Stimulated activated CD8-positive, alpha-beta memory T cell treated with anti-CD3 and anti-CD28 coated beads, Interleukin-4, amount 100 ng/mL, for 48 hours (primary cell): ENCODE results near the gene GLYATL2.

Experiments used
- DNase-seq: peaks from one replicate; pipeline ENCODE4 v3.0.0-alpha.2; 2020

The GLYATL2 gene

DNA sequence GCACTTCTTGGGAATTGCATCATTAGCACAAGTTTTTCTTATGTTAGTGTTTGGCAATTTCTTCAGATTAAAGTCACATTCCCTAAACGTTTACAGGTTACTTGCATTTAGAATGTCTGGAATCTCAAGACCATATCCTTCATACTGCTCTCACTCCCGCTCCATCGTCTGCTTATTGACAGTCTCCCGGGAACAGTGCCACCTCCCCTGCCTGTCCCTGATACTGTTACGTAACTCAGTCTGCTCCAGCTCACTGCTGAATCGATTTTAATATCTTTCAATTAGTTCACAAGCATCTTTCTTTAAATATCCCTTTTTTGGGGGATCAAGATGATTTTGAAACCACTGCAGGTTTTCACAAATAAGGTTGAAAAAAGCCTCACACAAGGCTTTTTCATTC lies 48.2 kb downstream of the GLYATL2 start:
- DNase-seq, result no peak

DNA sequence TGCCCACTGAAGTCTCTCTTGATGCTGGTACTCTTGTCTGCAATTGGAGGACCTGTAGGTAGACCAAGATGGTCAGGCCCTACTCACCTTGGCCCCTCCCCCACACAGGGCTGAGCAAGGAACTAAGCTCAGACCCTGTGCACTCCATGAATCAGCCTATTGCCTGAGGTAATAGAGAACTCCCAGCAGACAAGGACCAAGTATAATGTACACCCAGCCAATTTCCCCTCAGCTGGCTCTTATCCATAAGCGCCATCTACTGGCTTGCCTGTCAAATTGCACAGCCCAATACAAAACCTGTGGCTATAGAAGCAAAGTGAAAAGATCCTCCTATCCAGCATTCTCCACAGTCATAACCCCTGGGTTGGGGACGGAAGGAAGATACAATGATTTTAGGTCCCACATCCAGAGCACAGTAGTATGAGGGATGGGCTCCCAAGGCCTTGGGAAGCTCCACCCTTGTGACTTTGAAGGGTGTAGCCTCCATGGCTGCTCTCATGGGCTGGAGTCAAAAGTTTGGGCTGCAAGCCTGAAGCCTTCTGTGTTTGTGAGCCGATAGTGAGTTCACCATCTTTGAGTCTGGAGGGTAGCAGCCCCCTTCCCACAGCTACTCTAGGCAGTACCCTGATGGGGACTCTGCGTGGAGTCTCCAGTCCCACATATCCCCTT lies 56.0 kb downstream of the GLYATL2 start:
- DNase-seq, result peak; percentile 34

DNA sequence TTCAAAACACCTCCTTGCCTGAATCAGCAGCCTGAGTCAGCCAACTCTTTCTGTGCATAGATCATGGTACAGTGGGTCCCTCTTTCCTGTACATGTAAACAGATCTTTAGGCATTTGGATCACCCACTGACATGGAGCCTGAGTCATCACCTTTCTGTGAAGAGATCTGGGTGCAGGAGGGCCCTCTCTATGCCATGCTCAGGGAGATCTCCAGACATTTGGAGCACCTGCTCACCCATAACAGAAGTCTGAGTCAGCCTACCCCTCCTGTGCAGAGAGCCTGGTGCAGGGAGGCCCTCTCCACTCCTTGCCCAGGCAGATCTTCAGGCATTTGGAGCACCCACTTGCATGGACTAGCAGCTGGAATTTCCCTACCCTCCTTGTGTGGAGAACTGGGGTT lies 56.6 kb downstream of the GLYATL2 start:
- no peak for DNase-seq

DNA sequence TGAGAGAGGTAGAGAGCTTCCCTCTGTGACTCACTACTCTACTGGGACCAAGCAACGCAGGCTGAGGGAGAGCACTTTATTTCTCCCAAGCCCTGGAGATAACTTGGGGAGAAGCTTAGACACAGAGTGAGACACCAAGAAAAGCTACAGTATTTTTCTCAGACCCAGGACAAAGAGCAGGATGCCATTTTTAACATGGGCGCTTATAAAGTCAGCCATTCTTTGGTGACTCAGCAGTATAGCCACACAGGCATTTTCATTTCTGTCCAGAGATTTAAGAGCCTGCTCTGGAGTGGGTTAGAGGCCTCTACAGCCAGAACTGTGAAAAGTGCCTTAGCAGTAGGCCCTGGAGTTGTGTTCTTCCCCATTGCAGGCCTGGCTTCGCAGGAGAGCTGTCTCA lies 57.8 kb downstream of the GLYATL2 start:
- no peak for DNase-seq

DNA sequence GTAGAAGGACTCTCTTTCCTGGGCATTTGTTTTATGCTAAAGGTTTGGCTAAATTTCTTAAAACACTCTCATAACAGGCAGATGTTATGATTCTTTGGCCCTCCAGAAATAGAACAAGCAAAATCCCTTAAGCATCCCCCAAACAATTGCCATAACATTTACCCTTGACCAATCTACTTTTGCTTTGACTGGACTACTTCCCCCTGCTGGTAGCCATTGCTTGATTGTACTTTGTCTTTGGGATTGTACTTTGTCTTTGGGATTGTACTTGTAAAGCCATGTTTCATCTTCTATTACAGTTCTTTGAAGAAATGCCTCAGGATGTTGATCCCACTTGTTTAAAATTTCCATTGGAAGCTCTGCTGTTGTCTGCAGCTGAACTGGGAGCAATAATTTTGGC lies 59.5 kb downstream of the GLYATL2 start:
- DNase-seq, result no peak
